GM23248 (cell line): ENCODE data around the gene ZBTB7C.

Experiments
- EZH2 ChIP-seq: fragments of 200-600 bp; sonication (generic); IDR thresholded peaks from 2 replicates; pipeline ENCODE4 v1.6.1; 2018; ENCODE audit warnings: antibody characterized with exemption, mild to moderate bottlenecking; ENCODE audit not compliant: insufficient read depth, poor library complexity, severe bottlenecking
- EZH2phosphoT487 ChIP-seq: fragments of 200-600 bp; sonication (generic); IDR thresholded peaks from 2 replicates; pipeline ENCODE4 v1.6.1; 2018; ENCODE audit warnings: antibody characterized with exemption, moderate library complexity, mild to moderate bottlenecking, low read depth; ENCODE audit not compliant: insufficient read depth

GRCh38 chr18:48133671-48134251 is 275.4 kb downstream of the ZBTB7C start:
- TF ChIP-seq EZH2 (no peak), EZH2phosphoT487 (no peak)
